ENCODE data around the gene POU6F2. TPM values are rescaled to one million over a fixed set of nuclear protein-coding genes. Genes with fewer than 3 reads are reported as not detected.

Gene POU6F2
- total RNA-seq, 1 experiment from 2014 or later: not detected

DNA sequence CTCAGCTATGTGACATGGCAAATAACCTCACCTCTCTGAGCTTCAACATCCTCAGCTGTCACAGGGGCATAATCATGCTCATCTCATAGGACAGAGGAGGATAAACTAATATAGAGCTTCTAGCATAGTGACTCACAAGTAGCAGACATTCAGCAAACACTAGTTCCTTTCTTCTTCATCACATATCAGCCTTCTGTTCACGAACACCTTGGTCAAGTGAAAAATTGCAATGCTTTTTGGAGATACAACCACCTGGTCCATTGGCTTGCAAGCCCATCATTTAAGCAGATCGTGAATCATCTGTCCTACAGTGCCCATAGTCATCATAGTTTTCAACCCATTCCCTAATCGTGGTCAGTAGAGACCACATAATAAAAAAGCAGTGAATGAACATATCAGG lies 310.6 kb downstream of the POU6F2 start:
- Histone ChIP-seq H3K27me3 (replicated peaks; ENCODE audit: insufficient read depth, low read depth, low read length, poor library complexity) (peaks cover 48% of the 10 kb centered on the region), H3K4me1 (ENCODE audit: insufficient read depth, low read length, poor library complexity, severe bottlenecking) (no peaks in the 10 kb centered on the region), H3K27ac (ENCODE audit: low read depth, low read length, poor library complexity, severe bottlenecking) (no peak overlapping the region), H3K36me3 (ENCODE audit: insufficient read depth, low read length, poor library complexity, severe bottlenecking) (no peaks in the 10 kb centered on the region), H3K4me3 (ENCODE audit: low read depth, low read length, poor library complexity, severe bottlenecking) (no peak overlapping the region), H3K9me3 (ENCODE audit: low read depth, low read length, poor library complexity, severe bottlenecking) (no peaks in the 10 kb centered on the region)
- ChIA-PET POLR2A (ENCODE audit: low non-redundant PET) (no interaction called here), CTCF (no interaction called here)
- DNase-seq (ENCODE audit: low spot score): no peak
- no TSS peak for BruUV-seq (replicated peaks)
- TF ChIP-seq, protein P1, sequence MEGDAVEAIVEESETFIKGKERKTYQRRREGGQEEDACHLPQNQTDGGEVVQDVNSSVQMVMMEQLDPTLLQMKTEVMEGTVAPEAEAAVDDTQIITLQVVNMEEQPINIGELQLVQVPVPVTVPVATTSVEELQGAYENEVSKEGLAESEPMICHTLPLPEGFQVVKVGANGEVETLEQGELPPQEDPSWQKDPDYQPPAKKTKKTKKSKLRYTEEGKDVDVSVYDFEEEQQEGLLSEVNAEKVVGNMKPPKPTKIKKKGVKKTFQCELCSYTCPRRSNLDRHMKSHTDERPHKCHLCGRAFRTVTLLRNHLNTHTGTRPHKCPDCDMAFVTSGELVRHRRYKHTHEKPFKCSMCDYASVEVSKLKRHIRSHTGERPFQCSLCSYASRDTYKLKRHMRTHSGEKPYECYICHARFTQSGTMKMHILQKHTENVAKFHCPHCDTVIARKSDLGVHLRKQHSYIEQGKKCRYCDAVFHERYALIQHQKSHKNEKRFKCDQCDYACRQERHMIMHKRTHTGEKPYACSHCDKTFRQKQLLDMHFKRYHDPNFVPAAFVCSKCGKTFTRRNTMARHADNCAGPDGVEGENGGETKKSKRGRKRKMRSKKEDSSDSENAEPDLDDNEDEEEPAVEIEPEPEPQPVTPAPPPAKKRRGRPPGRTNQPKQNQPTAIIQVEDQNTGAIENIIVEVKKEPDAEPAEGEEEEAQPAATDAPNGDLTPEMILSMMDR (conservative IDR thresholded peaks at IDR 0.05; ENCODE audit: low read depth, low read length): no peak
- no peak for TF ChIP-seq EZH2 (IDR thresholded peaks at IDR 0.05; ENCODE audit: borderline replicate concordance, low read depth, low read length, poor library complexity, severe bottlenecking)
- intact Hi-C loops (cut with micrococcal nuclease; ENCODE audit: unreplicated experiment): no loop called here

- H3K9me3 ChIP-seq (ENCODE audit: low read depth, low read length, poor library complexity, severe bottlenecking): no peaks in the 10 kb centered on the region
- CTCF ChIA-PET: no interaction called here
- no peak for TF ChIP-seq EZH2 (IDR thresholded peaks at IDR 0.05; ENCODE audit: borderline replicate concordance, low read depth, low read length, poor library complexity, severe bottlenecking)
- TF ChIP-seq, protein P1 (conservative IDR thresholded peaks at IDR 0.05; ENCODE audit: low read depth, low read length): no peak
- no TSS peak for BruUV-seq (replicated peaks)
- POLR2A ChIA-PET (ENCODE audit: low non-redundant PET): interaction anchor here (0.6 kb wide), 1 partner anchor 275 kb away, joined by 3 read pairs; no protein-coding TSS in a partner anchor
- H3K4me3 ChIP-seq (ENCODE audit: low read depth, low read length, poor library complexity, severe bottlenecking): no peak overlapping the region
- intact Hi-C loops (cut with micrococcal nuclease; ENCODE audit: unreplicated experiment): no loop called here
- H3K27me3 ChIP-seq (replicated peaks; ENCODE audit: insufficient read depth, low read depth, low read length, poor library complexity): peaks cover 39% of the 10 kb centered on the region
- H3K36me3 ChIP-seq (ENCODE audit: insufficient read depth, low read length, poor library complexity, severe bottlenecking): no peaks in the 10 kb centered on the region
- no peak for DNase-seq (ENCODE audit: low spot score)
- H3K4me1 ChIP-seq (ENCODE audit: insufficient read depth, low read length, poor library complexity, severe bottlenecking): no peaks in the 10 kb centered on the region
- H3K27ac ChIP-seq (ENCODE audit: low read depth, low read length, poor library complexity, severe bottlenecking): no peak overlapping the region
Measured at GRCh38 chr7:39291628-39292410, 314.1 kb downstream of the POU6F2 start.

- Histone ChIP-seq H3K27ac (ENCODE audit: low read depth, low read length, poor library complexity, severe bottlenecking) (no peak overlapping the region), H3K4me3 (ENCODE audit: low read depth, low read length, poor library complexity, severe bottlenecking) (no peak overlapping the region), H3K9me3 (ENCODE audit: low read depth, low read length, poor library complexity, severe bottlenecking) (no peaks in the 10 kb centered on the region), H3K27me3 (replicated peaks; ENCODE audit: insufficient read depth, low read depth, low read length, poor library complexity) (peaks cover 31% of the 10 kb centered on the region), H3K36me3 (ENCODE audit: insufficient read depth, low read length, poor library complexity, severe bottlenecking) (no peaks in the 10 kb centered on the region), H3K4me1 (ENCODE audit: insufficient read depth, low read length, poor library complexity, severe bottlenecking) (no peaks in the 10 kb centered on the region)
- no TSS peak for BruUV-seq (replicated peaks)
- TF ChIP-seq, protein P1 (conservative IDR thresholded peaks at IDR 0.05; ENCODE audit: low read depth, low read length): no peak
- TF ChIP-seq EZH2 (IDR thresholded peaks at IDR 0.05; ENCODE audit: borderline replicate concordance, low read depth, low read length, poor library complexity, severe bottlenecking): no peak
- intact Hi-C loops (cut with micrococcal nuclease; ENCODE audit: unreplicated experiment): no loop called here
- POLR2A ChIA-PET (ENCODE audit: low non-redundant PET): no interaction called here
- DNase-seq (ENCODE audit: low spot score): no peak
- CTCF ChIA-PET: no interaction called here
Measured at GRCh38 chr7:39293056-39293823, 315.5 kb downstream of the POU6F2 start.

Data from A673 (cell line).